HCT116 (cell line): ENCODE results near the gene TARS3. TPM values are rescaled to one million over a fixed set of nuclear protein-coding genes. Genes with fewer than 3 reads are reported as not detected.

Experiments used
- ATAC-seq: fragments of 200-7000 bp; cut with Tn5 transposase; 2 replicates; pipeline ENCODE4 v1.9.1; 2020; ENCODE audit warnings: mild to moderate bottlenecking, moderate library complexity
- BruUV-seq: library from RNA; stranded (reverse); fragments of 400-500 nt; replicated peaks from 2 replicates; lab custom pipeline; 2021; lab: Mats Ljungman, UMichigan
- CTCF ChIA-PET: fragments of 300-600 bp; sonication (Branson Sonifier 250); formaldehyde crosslinking; loops from one replicate; lab custom pipeline; 2021; ENCODE audit warnings: antibody characterized with exemption; lab: Charles Lee
- POLR2A ChIA-PET: fragments of 300-600, 350-600 bp; sonication (Branson Sonifier 250); formaldehyde crosslinking; loops from one replicate; lab custom pipeline; 2021; ENCODE audit warnings: antibody characterized with exemption; lab: Charles Lee
- RAD21 ChIA-PET, 2 experiments: fragments of 300-600 bp; sonication (Branson Sonifier 250); formaldehyde crosslinking; loops; one replicate each; lab custom pipeline; 2023; ENCODE audit warnings: low total read pairs in 2 of 2; ENCODE audit not compliant: uncharacterized antibody in 2 of 2, unreplicated experiment in 2 of 2, low non-redundant PET in 1 of 2; lab: Charles Lee
- DNase-seq: peaks from one replicate; pipeline ENCODE4 v3.0.0-alpha.2; 2010; ENCODE audit warnings: low read depth, low spot score
- H2AFZ ChIP-seq: fragments of 200-600 bp; shearing (Covaris generic), sonication (generic); 2 replicates; pipeline ENCODE4 v1.6.1; 2017; ENCODE audit warnings: low read depth, mixed run types, mixed read lengths, antibody characterized with exemption, low read length; ENCODE audit not compliant: poor library complexity, severe bottlenecking
- H3K27ac ChIP-seq: 2 replicates; pipeline ENCODE4 v1.5.1; 2012; ENCODE audit warnings: low read depth, low read length
- H3K27me3 ChIP-seq: fragments of 200-600 bp; sonication (generic); 2 replicates; pipeline ENCODE4 v1.6.1; 2016; ENCODE audit warnings: mixed run types, low read length, mixed read lengths; ENCODE audit not compliant: insufficient read depth
- H3K36me3 ChIP-seq, 2 experiments: fragments of 200-500 bp in 1 of 2; fragments of 200-600 bp in 1 of 2; sonication (Bioruptor generic) in 1 of 2; sonication (generic) in 1 of 2; 2 replicates each; pipeline versions ENCODE4 v1.5.1 to v1.6.1; 2014 to 2016; ENCODE audit warnings: low read length in 2 of 2, inconsistent platforms in 1 of 2, mixed read lengths in 1 of 2, mixed run types in 1 of 2; ENCODE audit not compliant: insufficient read depth in 2 of 2, control insufficient read depth in 1 of 2
- H3K4me1 ChIP-seq, 2 experiments: fragments of 200-600 bp in 1 of 2; sonication (generic) in 1 of 2; 2 replicates each; pipeline versions ENCODE4 v1.5.1 to v1.6.1; 2012 to 2017; ENCODE audit warnings: low read length in 2 of 2, inconsistent platforms in 1 of 2, mild to moderate bottlenecking in 1 of 2, mixed read lengths in 1 of 2, mixed run types in 1 of 2, moderate library complexity in 1 of 2; ENCODE audit not compliant: insufficient read depth in 2 of 2, control insufficient read depth in 1 of 2
- H3K4me2 ChIP-seq: fragments of 200-600 bp; sonication (generic); 2 replicates; pipeline ENCODE4 v1.6.1; 2017; ENCODE audit warnings: mixed run types, low read length, mixed read lengths
- H3K4me3 ChIP-seq, 2 experiments: fragments of 200-600 bp in 1 of 2; sonication (generic) in 1 of 2; replicated peaks in 1 of 2; 2 replicates each; pipeline ENCODE4 v1.5.1; 2011 to 2016; ENCODE audit warnings: low read length in 2 of 2, control low read depth in 1 of 2, low read depth in 1 of 2, mild to moderate bottlenecking in 1 of 2, mixed read lengths in 1 of 2, mixed run types in 1 of 2
- H3K79me2 ChIP-seq: fragments of 200-600 bp; sonication (generic); 2 replicates; pipeline ENCODE4 v1.6.1; 2017; ENCODE audit warnings: mild to moderate bottlenecking, mixed run types, low read length, moderate library complexity, mixed read lengths; ENCODE audit not compliant: insufficient read depth
- H3K9ac ChIP-seq: fragments of 200-600 bp; sonication (generic); 2 replicates; pipeline ENCODE4 v1.6.1; 2016; ENCODE audit warnings: low read length, mixed read lengths
- H3K9me2 ChIP-seq: fragments of 200-600 bp; sonication (generic), shearing (Covaris generic); 2 replicates; pipeline ENCODE4 v1.6.1; 2017; ENCODE audit warnings: mixed run types, mild to moderate bottlenecking, moderate library complexity; ENCODE audit not compliant: insufficient read depth
- H3K9me3 ChIP-seq, 2 experiments: fragments of 200-500 bp in 1 of 2; fragments of 200-600 bp in 1 of 2; sonication (Bioruptor generic) in 1 of 2; sonication (generic) in 1 of 2; 2 replicates each; pipeline ENCODE4 v1.6.1; 2014 to 2017; ENCODE audit warnings: low read length in 2 of 2, mixed read lengths in 2 of 2, inconsistent platforms in 1 of 2, low read depth in 1 of 2, mild to moderate bottlenecking in 1 of 2, mixed run types in 1 of 2, moderate library complexity in 1 of 2; ENCODE audit not compliant: control insufficient read depth in 1 of 2, insufficient read depth in 1 of 2
- H4K20me1 ChIP-seq: fragments of 200-600 bp; sonication (generic), shearing (Covaris generic); 2 replicates; pipeline ENCODE4 v1.6.1; 2017; ENCODE audit warnings: mixed run types, mild to moderate bottlenecking, moderate library complexity; ENCODE audit not compliant: insufficient read depth
- ATF3 ChIP-seq: IDR thresholded peaks from 2 replicates; pipeline ENCODE4 v1.6.1; 2012
- EGR1 ChIP-seq: IDR thresholded peaks from 2 replicates; pipeline ENCODE4 v1.6.1; 2012; ENCODE audit warnings: low read depth
- EZH2 ChIP-seq: fragments of 200-600 bp; sonication (generic); IDR thresholded peaks from 2 replicates; pipeline ENCODE4 v1.6.1; 2017; ENCODE audit warnings: antibody characterized with exemption, mixed run types
- EZH2phosphoT487 ChIP-seq: fragments of 200-600 bp; IDR thresholded peaks from 2 replicates; pipeline ENCODE4 v1.6.1; 2018; ENCODE audit warnings: antibody characterized with exemption, borderline replicate concordance
- FOSL1 ChIP-seq: IDR thresholded peaks from 2 replicates; pipeline ENCODE4 v1.6.1; 2012; ENCODE audit warnings: low read depth
- JUND ChIP-seq: IDR thresholded peaks from 2 replicates; pipeline ENCODE4 v1.6.1; 2012
- MAX ChIP-seq: IDR thresholded peaks from 2 replicates; pipeline ENCODE4 v1.6.1; 2012
- POLR2AphosphoS5 ChIP-seq: IDR thresholded peaks from 2 replicates; pipeline ENCODE4 v1.6.1; 2011; ENCODE audit warnings: mild to moderate bottlenecking, low read depth, low read length, moderate library complexity
- YY1 ChIP-seq: IDR thresholded peaks from 2 replicates; pipeline ENCODE4 v1.6.1; 2011; ENCODE audit warnings: low read length, low read depth, moderate library complexity, mild to moderate bottlenecking; ENCODE audit not compliant: insufficient replicate concordance; ENCODE audit errors: extremely low read depth
- ZBTB33 ChIP-seq: IDR thresholded peaks from 2 replicates; pipeline ENCODE4 v1.6.1; 2011; ENCODE audit warnings: mild to moderate bottlenecking, low read length, moderate library complexity; ENCODE audit not compliant: insufficient replicate concordance; ENCODE audit errors: extremely low read depth
- intact Hi-C: fragments of 100-400 bp; cut with micrococcal nuclease; formaldehyde crosslinking; loops from 2 replicates; pipeline ENCODE4 v1.10.0; 2022
- total RNA-seq: library from RNA; stranded (reverse); gene quantifications from one replicate; pipeline ENCODE4 v1.2.1, GENCODE V29; 2021; ENCODE audit not compliant: unreplicated experiment

TARS3 gene
- total RNA-seq, 1 experiment from 2014 or later, result 11.1 TPM

GRCh38 chr15:101718896-101719295, 5.4 kb downstream of the TARS3 start:
- Histone ChIP-seq H3K9me2 (no peaks in the 10 kb centered on the region), H4K20me1 (no peaks in the 10 kb centered on the region), H3K9me3 (no peaks in the 10 kb centered on the region), H3K4me3 (no peak overlapping the region), H3K27ac (no peak overlapping the region), H3K36me3 (peaks cover 0 to 7% of the 10 kb centered on the region in 2 experiments; a peak in 3 of 4 replicates), H3K4me1 (peaks cover 6% of the 10 kb centered on the region in 2 experiments; a peak in 3 of 4 replicates), H3K4me2 (no peak overlapping the region), H3K27me3 (no peaks in the 10 kb centered on the region), H3K79me2 (no peaks in the 10 kb centered on the region), H2AFZ (no peak overlapping the region), H3K9ac (no peak overlapping the region)
- DNase-seq (no peak), ATAC-seq (no peak)
- RAD21 ChIA-PET, result no interaction called here
- POLR2A ChIA-PET, result no interaction called here
- CTCF ChIA-PET, result no interaction called here
- BruUV-seq, result no TSS peak
- no peak for TF ChIP-seq POLR2AphosphoS5
- intact Hi-C loops, result no loop called here

GRCh38 chr15:101712078-101712477, 12.2 kb downstream of the TARS3 start:
- Histone ChIP-seq H3K27ac (no peak overlapping the region), H3K4me1 (0 out of 4 replicates have a peak, but pooled peaks cover 0 to 6% of the 10 kb centered on the region in 2 experiments), H3K9me3 (no peaks in the 10 kb centered on the region), H3K9ac (no peak overlapping the region), H4K20me1 (no peaks in the 10 kb centered on the region), H3K9me2 (no peaks in the 10 kb centered on the region), H3K27me3 (no peaks in the 10 kb centered on the region), H3K79me2 (no peaks in the 10 kb centered on the region), H3K4me2 (no peak overlapping the region), H3K4me3 (no peak overlapping the region), H3K36me3 (0 out of 4 replicates have a peak, but pooled peaks cover 0 to 2% of the 10 kb centered on the region in 2 experiments), H2AFZ (no peak overlapping the region)
- ChIA-PET POLR2A (no interaction called here), RAD21 (no interaction called here), CTCF (no interaction called here)
- DNase-seq (no peak), ATAC-seq (no peak)
- intact Hi-C loops, result no loop called here
- no peak for TF ChIP-seq ZBTB33
- no peak for TF ChIP-seq EGR1
- TF ChIP-seq ATF3, result no peak
- TF ChIP-seq EZH2, result no peak
- TF ChIP-seq YY1, result no peak
- TF ChIP-seq EZH2phosphoT487, result no peak
- TF ChIP-seq MAX, result no peak
- no peak for TF ChIP-seq FOSL1
- no peak for TF ChIP-seq JUND
- no TSS peak for BruUV-seq
